Spleen (tissue), 11 donors: ENCODE measurements around the gene LDLRAD2. TPM values are rescaled to one million over a fixed set of nuclear protein-coding genes. Genes with fewer than 3 reads are reported as not detected.
A peak's percentile ranks its signal among the peaks of the same experiment; 100 is the strongest.

Source experiments
- DNase-seq: peaks from one replicate; pipeline ENCODE4 v3.0.0-alpha.2; 2020
- H3K27ac ChIP-seq, 8 donors: fragments of 200-600 bp; sonication (generic) in 7 of 8; 1 replicate in 4 of 8; 2 replicates in 4 of 8; pipeline versions ENCODE4 v1.5.0 to v1.8.0; 2016 to 2021; ENCODE audit warnings: inconsistent platforms in 4 of 8, mild to moderate bottlenecking in 4 of 8, moderate library complexity in 1 of 8
- H3K27me3 ChIP-seq, 7 donors: fragments of 200-600 bp; sonication (generic) in 6 of 7; replicated peaks in 1 of 7; 1 replicate in 4 of 7; 2 replicates in 3 of 7; pipeline versions ENCODE4 v1.5.0 to v1.8.0; 2016 to 2021; ENCODE audit warnings: inconsistent platforms in 3 of 7, mild to moderate bottlenecking in 1 of 7
- H3K36me3 ChIP-seq, 6 donors: fragments of 200-600 bp; sonication (generic) in 5 of 6; 1 replicate in 4 of 6; 2 replicates in 2 of 6; pipeline versions ENCODE4 v1.5.0 to v1.8.0; 2016 to 2021; ENCODE audit warnings: inconsistent platforms in 2 of 6
- H3K4me1 ChIP-seq, 6 donors: fragments of 200-600 bp; sonication (generic) in 5 of 6; 1 replicate in 3 of 6; 2 replicates in 3 of 6; pipeline versions ENCODE4 v1.5.0 to v1.8.0; 2016 to 2021; ENCODE audit warnings: inconsistent platforms in 3 of 6
- H3K4me3 ChIP-seq, 8 donors: fragments of 200-600 bp; sonication (generic) in 7 of 8; 1 replicate in 4 of 8; 2 replicates in 4 of 8; pipeline versions ENCODE4 v1.5.0 to v1.8.0; 2016 to 2021; ENCODE audit warnings: inconsistent platforms in 4 of 8, mild to moderate bottlenecking in 4 of 8, moderate library complexity in 2 of 8
- H3K9me3 ChIP-seq, 8 donors: fragments of 200-600 bp; sonication (generic) in 7 of 8; 1 replicate in 4 of 8; 2 replicates in 4 of 8; pipeline versions ENCODE4 v1.5.0 to v1.8.0; 2016 to 2021; ENCODE audit warnings: inconsistent platforms in 4 of 8
- POLR2A ChIP-seq, 3 donors: fragments of 450-650 bp; IDR thresholded peaks; one replicate each; pipeline ENCODE4 v1.5.1; 2017; ENCODE audit warnings: antibody characterized with exemption in 3 of 3, mild to moderate bottlenecking in 1 of 3
- POLR2AphosphoS5 ChIP-seq, 3 donors: sonication (generic); formaldehyde crosslinking; IDR thresholded peaks; one replicate each; pipeline ENCODE4 v1.5.1; 2017; ENCODE audit warnings: antibody characterized with exemption in 3 of 3
- WGBS, 5 donors: extraction: QIAGEN DNeasy Blood & Tissue Kit in 3 of 5; methylation state at CpG; one replicate each; pipeline versions ENCODE4 v1.1.5 to v1.1.7; 2013 to 2018; 5-methylcytosine and 5-hydroxymethylcytosine counted together
- intact Hi-C: fragments of 100-400 bp; cut with DNase I; formaldehyde crosslinking; loops from one replicate; pipeline ENCODE4 v1.15.0; 2023; ENCODE audit warnings: low total_unique reads
- polyA plus RNA-seq, 3 donors: library from polyadenylated mRNA; stranded (reverse); fragments of 200-250 nt; gene quantifications; one replicate each; pipeline ENCODE4 v1.2.1, GENCODE V29; 2013
- total RNA-seq, 7 donors: library from RNA; depleted of rRNA in 3 of 7; stranded (reverse); fragments of >200 nt in 3 of 7; fragmentation: NEBNext Ultra II Directional in 4 of 7; extraction: Animal tissue kit (Norgen Biotek cat#: 25700) in 4 of 7; gene quantifications; one replicate each; pipeline versions ENCODE4 v1.1.0 to v1.2.1, GENCODE V29; 2016 to 2021
- TF ChIP-seq, protein P1 (sequence below), 11 experiments: fragments of 200-600 bp in 7 of 11; fragments of 450-650 bp in 4 of 11; sonication (generic) in 4 of 11; IDR thresholded peaks in 8 of 11; conservative IDR thresholded peaks in 3 of 11; 1 replicate in 7 of 11; 2 replicates in 4 of 11; pipeline versions ENCODE4 v1.4.0 to v1.8.0; 2016 to 2021; ENCODE audit warnings: antibody characterized with exemption in 11 of 11, inconsistent platforms in 4 of 11, mild to moderate bottlenecking in 1 of 11
- donor health status: healthy with polysubstance abuse.
- donor health status: DM: no; HTN: no; CAD: no; lungs with moderate emphysema.
- donor health status: DM: no; HTN: no; CAD: no.
- donor health status: Bipolar disorder and iron deficiency.
- donor health status: healthy.
- donor health status: DM: no; HTN: no; CAD: no.
- donor health status: DM: yes; HTN: yes; CAD: no.

LDLRAD2 gene
- total and polyA plus RNA-seq, 10 donors, result 0.94 to 4.3 (median 1.4) TPM

DNA sequence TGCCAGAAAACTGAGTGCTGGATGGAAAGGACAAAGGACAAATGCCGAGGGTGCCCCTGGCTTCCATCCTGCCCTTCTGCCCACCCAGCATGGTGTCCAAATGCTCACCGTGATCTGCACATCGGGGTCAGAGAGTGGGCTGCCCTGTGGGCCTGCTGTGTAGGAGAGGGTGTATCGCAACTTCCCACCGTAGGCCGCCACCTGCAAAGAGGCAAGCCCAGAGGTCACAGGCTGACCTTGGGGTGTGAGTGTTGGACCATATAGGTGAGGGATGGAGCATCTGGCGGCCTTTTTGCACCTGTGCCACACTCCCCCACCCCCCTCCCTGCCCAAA lies 53.5 kb downstream of the LDLRAD2 start:
- Histone ChIP-seq H3K27me3 (no peaks in the 10 kb centered on the region), H3K27ac (peak overlapping the region in 5 of 8 donors; percentile 1 to 74 (median 59)), H3K9me3 (peaks cover 0 to 4% (median 0%) of the 10 kb centered on the region in 8 donors), H3K4me1 (peaks cover 0 to 21% (median 8%) of the 10 kb centered on the region in 6 donors), H3K4me3 (no peak overlapping the region), H3K36me3 (peaks cover 0 to 70% (median 18%) of the 10 kb centered on the region in 6 donors)
- intact Hi-C loops, result no loop called here
- WGBS, 5 donors, result 64 to 87% (median 77%) methylated on average over 5 to 7 of the region's 7 CpGs
- TF ChIP-seq POLR2AphosphoS5 (IDR thresholded peaks at IDR 0.05), result peak in 2 of 3 donors; percentile 17 to 40
- TF ChIP-seq, protein P1, sequence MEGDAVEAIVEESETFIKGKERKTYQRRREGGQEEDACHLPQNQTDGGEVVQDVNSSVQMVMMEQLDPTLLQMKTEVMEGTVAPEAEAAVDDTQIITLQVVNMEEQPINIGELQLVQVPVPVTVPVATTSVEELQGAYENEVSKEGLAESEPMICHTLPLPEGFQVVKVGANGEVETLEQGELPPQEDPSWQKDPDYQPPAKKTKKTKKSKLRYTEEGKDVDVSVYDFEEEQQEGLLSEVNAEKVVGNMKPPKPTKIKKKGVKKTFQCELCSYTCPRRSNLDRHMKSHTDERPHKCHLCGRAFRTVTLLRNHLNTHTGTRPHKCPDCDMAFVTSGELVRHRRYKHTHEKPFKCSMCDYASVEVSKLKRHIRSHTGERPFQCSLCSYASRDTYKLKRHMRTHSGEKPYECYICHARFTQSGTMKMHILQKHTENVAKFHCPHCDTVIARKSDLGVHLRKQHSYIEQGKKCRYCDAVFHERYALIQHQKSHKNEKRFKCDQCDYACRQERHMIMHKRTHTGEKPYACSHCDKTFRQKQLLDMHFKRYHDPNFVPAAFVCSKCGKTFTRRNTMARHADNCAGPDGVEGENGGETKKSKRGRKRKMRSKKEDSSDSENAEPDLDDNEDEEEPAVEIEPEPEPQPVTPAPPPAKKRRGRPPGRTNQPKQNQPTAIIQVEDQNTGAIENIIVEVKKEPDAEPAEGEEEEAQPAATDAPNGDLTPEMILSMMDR (IDR thresholded peaks at IDR 0.05 in 8 of 11, conservative IDR thresholded peaks at IDR 0.05 in 3 of 11), result no peak
- TF ChIP-seq POLR2A (IDR thresholded peaks at IDR 0.05), result no peak
- DNase-seq, result peak; percentile 79

DNA sequence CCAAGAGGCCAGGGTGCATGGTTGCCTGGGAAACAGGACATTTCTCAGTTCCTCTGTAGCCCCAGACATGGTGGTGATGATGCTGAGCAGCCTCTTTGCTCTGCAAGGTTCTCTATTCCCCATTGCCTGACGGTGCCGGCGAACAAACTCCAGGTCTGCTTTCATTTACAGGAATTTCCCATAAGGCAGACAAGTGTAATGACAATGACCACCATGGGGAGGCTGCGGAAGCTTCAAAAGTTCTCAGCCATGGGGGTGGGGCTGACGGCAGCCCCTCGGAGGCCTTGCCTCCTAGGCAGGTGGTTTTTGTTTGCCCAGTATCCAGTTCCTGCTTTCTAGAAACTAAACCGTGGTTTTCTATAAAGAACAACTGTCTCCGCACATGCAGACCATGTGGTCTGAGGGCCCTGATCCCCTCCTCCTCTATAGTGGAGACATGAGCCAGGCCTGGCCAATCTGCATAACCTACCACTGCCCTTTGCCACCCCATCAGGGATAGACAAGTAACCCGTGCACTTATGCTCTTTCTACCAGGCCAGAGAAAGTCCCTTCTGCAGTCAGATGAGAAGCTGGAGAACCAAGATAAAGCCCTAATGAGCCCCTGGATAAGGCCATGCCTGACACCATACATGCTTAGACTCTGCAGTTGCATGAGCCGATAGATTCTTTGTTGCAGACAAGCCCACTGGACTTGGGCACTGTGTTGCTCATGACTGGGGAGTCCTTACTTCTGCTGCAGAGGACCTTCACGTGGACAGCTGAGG lies 54.1 kb downstream of the LDLRAD2 start:
- Histone ChIP-seq H3K9me3 (peaks cover 0 to 3% (median 0%) of the 10 kb centered on the region in 8 donors), H3K27me3 (no peaks in the 10 kb centered on the region), H3K4me1 (peaks cover 0 to 21% (median 8%) of the 10 kb centered on the region in 6 donors), H3K36me3 (peaks cover 0 to 70% (median 12%) of the 10 kb centered on the region in 6 donors), H3K27ac (peak overlapping the region in 6 of 8 donors; percentile 7 to 74 (median 50)), H3K4me3 (no peak overlapping the region)
- DNase-seq, result no peak
- TF ChIP-seq, protein P1 (IDR thresholded peaks at IDR 0.05 in 8 of 11, conservative IDR thresholded peaks at IDR 0.05 in 3 of 11), result no peak
- no peak for TF ChIP-seq POLR2AphosphoS5 (IDR thresholded peaks at IDR 0.05)
- TF ChIP-seq POLR2A (IDR thresholded peaks at IDR 0.05), result no peak
- intact Hi-C loops, result no loop called here
- 47 to 61% (median 54%) methylated on average over 10 to 11 of the region's 11 CpGs for WGBS, 5 donors

DNA sequence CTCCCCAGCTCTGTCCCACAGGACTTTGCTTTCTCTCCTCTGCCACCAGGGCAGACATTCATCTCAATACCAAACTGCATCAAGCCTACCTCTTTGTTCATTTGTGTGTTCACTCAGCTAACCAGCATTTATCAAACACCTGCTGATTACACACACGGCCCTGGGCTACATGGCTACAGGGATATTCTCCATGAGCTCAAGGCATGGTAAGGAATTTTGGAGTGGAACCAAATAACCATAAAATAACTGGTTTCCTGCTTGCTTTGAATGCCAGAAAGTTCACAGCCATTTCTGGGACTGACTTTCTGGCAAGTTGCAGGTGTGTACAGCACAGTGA lies 54.6 kb downstream of the LDLRAD2 start:
- peak overlapping the region in 6 of 8 donors; percentile 7 to 74 (median 50) for H3K27ac ChIP-seq
- H3K36me3 ChIP-seq, result peaks cover 0 to 70% (median 12%) of the 10 kb centered on the region in 6 donors
- WGBS, 5 donors, result 62 to 81% (median 76%) methylated on average over 1 of the region's 1 CpG
- intact Hi-C loops, result no loop called here
- peaks cover 0 to under 1% (median 0%) of the 10 kb centered on the region in 8 donors for H3K9me3 ChIP-seq
- TF ChIP-seq POLR2A (IDR thresholded peaks at IDR 0.05), result no peak
- TF ChIP-seq POLR2AphosphoS5 (IDR thresholded peaks at IDR 0.05), result no peak
- TF ChIP-seq, protein P1 (IDR thresholded peaks at IDR 0.05 in 8 of 11, conservative IDR thresholded peaks at IDR 0.05 in 3 of 11), result no peak
- H3K4me1 ChIP-seq, result peaks cover 0 to 21% (median 8%) of the 10 kb centered on the region in 6 donors
- no peaks in the 10 kb centered on the region for H3K27me3 ChIP-seq
- no peak for DNase-seq
- H3K4me3 ChIP-seq, result no peak overlapping the region

DNA sequence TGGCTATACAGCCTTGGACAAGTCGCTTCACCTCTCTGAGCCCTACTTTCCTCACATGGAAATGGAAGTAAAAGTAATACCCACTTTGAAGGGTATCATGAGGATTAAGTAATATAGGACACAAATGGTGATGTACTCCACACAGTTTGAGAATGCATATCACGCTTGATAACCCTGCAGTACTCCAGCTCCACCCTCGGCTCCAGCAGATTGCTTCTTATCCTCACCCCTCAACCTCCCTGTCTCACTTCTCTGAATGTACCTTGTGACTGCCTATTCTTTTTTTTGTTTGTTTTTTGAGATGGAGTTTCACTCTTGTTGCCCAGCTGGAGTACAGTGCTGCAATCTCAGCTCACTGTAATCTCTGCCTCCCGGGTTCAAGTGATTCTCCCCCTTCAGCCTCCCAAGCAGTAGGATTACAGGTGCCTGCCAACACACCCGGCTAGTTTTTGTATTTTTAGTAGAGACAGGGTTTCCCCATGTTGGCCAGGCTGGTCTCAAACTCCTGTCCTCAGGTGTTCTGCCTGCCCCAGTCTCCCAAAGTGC lies 55.5 kb downstream of the LDLRAD2 start:
- TF ChIP-seq POLR2A (IDR thresholded peaks at IDR 0.05), result no peak
- TF ChIP-seq POLR2AphosphoS5 (IDR thresholded peaks at IDR 0.05), result no peak
- TF ChIP-seq, protein P1 (IDR thresholded peaks at IDR 0.05 in 8 of 11, conservative IDR thresholded peaks at IDR 0.05 in 3 of 11), result no peak
- Histone ChIP-seq H3K27ac (peak overlapping the region in 2 of 8 donors; percentile 21 to 60), H3K4me1 (peaks cover 0 to 21% (median 8%) of the 10 kb centered on the region in 6 donors), H3K36me3 (peaks cover 0 to 70% (median 15%) of the 10 kb centered on the region in 6 donors), H3K9me3 (no peaks in the 10 kb centered on the region), H3K27me3 (no peaks in the 10 kb centered on the region), H3K4me3 (no peak overlapping the region)
- DNase-seq, result no peak
- WGBS, 5 donors, result 82 to 92% (median 90%) methylated on average over 5 of the region's 5 CpGs
- intact Hi-C loops, result no loop called here
